Measurements from ENCODE around the gene NECTIN4.

- no peak for TF ChIP-seq POLR2AphosphoS5 (IDR thresholded peaks at IDR 0.05)
- no peak for TF ChIP-seq CTCF (IDR thresholded peaks at IDR 0.05)
- no peak for TF ChIP-seq POLR2A (IDR thresholded peaks at IDR 0.05)
- no peak for TF ChIP-seq EP300 (IDR thresholded peaks at IDR 0.05)
These were observed 2.6 kb upstream of the NECTIN4 start for GRCh38 chr1:161091796-161092507.

Data from gastroesophageal sphincter (tissue), 3 donors.